GM18867 (cell line): ENCODE data around the gene LMX1A.

Experiments used
- ATAC-seq: cut with Tn5 transposase; IDR thresholded peaks from one replicate; pipeline ENCODE4 v1.9.1; 2021; ENCODE audit warnings: mild to moderate bottlenecking, moderate library complexity; ENCODE audit not compliant: unreplicated experiment

LMX1A gene

DNA sequence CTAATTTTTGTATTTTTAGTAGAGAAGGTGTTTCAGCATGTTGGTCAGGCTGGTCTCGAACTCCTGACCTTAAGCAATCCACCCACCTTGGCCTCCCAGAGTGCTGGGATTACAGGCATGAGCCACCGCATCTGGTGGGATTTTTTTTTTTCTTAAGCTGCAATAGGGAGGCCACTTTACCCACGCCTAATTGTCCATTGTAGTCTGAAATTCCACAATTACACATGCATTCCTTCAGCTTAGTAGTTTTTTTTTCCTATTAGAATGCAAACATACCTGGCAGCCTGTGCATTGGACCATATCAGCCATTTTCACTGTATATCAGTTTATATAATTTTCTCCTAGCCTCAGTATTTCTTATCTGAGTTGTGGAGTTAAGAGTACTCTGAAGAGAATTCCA is 186.8 kb downstream of the LMX1A start:
- ATAC-seq = no peak

DNA sequence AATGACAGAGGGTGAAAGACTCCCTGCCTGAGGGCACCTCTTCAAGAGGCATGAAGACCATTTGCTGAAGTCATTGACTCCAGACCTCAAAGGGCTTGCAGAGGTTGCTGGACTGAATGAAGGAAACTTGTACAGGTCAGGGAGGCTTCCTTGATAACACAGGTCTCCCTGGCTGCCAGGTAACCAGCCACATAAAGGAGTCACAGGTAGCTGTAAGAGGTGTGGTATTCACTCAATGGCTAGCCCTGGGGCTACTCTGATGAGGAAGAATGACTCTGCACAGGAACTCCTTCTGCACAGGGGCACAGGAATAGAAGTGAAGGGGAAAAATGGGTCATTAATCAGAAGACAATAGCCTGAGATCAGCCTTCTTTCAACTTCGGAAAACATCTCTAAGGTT is 187.5 kb downstream of the LMX1A start:
- no peak for ATAC-seq

DNA sequence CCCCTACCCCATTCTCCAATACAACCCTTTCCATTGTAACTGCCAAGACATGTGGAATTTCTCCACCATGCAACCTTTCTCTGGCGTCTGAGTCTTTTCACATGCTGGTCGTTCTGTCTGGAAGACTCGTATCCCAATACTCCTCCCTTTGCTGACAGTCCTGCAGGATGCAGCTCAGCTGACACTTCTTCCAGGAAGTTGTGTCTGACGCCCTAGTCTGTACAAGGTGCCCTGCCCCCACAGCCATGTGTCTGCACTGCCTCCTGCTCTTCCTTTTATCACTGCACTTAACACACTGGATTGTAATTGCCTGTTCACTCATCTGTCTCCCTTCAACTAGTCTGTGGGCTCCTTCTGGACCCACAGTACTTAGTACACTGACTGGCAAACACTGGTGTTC is 188.0 kb downstream of the LMX1A start:
- ATAC-seq = no peak

DNA sequence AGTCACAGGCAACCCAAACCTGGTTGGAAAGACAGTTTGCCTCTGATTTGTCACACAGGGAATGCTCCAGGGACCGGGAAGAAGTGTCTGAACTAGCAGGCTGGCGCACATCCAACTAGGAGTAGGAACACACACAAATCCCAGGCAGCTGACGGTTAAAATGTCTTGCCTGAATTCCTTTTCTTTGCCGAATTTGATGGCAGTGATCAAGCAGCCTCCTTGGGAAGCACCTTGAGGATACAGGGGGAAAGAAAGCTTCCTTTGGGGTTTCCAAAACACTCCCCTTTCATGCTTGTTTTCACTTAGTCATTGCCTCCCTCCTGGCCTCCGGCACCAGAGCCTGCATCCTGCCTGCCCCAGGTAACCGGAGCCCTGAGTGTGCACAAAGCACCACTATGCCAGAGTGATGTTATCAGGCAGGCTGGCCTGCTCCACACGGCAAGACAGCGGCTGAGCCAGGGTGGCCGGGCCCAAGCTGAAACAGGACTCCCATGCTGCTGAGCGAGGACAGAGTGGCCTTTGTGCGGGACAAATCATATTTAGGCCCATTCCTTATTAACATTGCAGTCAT is 193.8 kb downstream of the LMX1A start:
- no peak for ATAC-seq

DNA sequence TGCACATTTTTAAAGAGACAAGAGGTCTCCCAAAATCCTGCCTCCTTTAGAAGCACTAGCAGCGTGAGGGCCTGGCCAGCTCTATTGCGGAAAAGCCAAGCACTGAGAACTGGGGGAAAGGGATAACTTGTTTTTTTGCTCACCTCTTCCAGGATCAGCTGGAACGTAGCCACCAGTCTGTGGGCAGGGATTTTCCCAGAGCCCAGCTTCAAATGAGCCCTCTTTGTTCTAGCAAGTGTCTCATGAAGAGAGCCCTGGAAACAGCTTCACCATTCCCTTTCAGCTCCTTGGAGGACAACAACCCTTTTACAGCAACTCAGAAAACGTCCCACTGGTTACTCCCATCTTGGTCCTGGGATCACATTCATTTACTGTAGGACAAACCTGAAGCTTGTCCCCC is 195.4 kb downstream of the LMX1A start:
- ATAC-seq = no peak

DNA sequence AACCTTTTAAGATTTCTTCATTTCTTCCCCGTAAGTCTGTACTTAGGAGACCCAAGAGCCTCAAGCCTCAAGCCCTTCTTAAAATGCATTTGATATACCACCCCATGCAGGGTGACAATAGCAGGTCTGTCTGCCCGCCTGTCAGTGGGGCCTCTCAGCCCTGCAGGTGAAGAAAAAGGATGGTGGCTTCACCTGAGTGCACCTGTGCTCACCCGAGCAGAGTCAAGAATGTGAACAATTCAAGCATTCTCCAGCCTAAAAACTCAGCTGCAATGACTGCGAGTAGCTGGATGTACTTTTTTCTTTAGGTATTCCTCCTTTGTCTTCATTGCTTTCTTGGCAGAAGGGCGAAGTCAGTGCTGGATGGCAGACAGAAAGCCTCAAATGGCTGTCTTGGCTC is 203.3 kb downstream of the LMX1A start:
- ATAC-seq = no peak

DNA sequence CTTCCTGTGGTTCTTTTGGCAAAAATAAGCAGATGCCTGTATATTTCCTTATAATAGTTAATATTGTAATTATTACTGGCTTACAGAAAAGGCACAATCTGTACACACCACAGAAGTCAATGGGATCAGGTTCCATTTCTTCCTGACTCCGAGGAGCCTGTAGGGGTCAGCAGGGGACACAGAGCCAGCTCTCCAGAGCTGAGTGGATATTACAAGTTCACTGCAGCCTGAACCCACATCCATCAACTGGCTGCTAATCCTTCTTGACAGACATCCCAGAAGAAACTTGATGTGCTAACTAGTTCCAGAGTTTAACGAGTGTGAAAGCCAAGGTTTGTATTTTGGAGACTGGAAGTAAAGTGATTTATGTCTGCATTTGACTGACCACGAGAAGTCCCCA is 203.8 kb downstream of the LMX1A start:
- ATAC-seq = no peak

DNA sequence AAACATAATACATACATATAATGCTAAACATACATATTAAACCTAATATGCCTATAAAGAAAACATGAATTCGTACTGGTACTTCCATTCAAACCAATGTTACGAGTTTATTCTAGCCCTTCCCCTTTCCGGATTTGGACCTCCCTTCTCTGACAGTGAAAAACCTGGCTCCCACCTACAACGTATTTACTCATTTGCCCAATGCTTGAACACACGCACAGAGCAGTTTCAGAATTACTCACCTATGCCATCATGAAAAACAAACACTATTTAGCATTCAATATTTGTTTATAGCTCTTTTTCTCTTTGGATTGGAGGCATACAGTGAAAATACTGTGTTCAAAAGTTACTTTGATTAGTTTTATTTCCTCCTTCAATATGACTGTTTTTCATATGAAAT is 204.4 kb downstream of the LMX1A start:
- ATAC-seq = peak; percentile 71
